A673 (cell line): ENCODE results near the gene LCE1F. TPM values are rescaled to one million over a fixed set of nuclear protein-coding genes. Genes with fewer than 3 reads are reported as not detected.
A peak's percentile ranks its signal among the peaks of the same experiment; 100 is the strongest.

Experiments
- BruUV-seq: library from RNA; stranded (reverse); fragments of 400-500 nt; replicated peaks from 2 replicates; lab custom pipeline; 2021; lab: Mats Ljungman, UMichigan
- CTCF ChIA-PET: fragments of 300-600 bp; sonication (Branson Sonifier 250); formaldehyde crosslinking; loops from one replicate; lab custom pipeline; 2022; ENCODE audit warnings: antibody characterized with exemption; lab: Charles Lee
- POLR2A ChIA-PET: fragments of 300-600 bp; sonication (Branson Sonifier 250); formaldehyde crosslinking; loops from one replicate; lab custom pipeline; 2022; ENCODE audit warnings: antibody characterized with exemption; ENCODE audit not compliant: low non-redundant PET; lab: Charles Lee
- DNase-seq: peaks from one replicate; pipeline ENCODE4 v3.0.0-alpha.2; 2015; ENCODE audit warnings: low spot score
- H3K27ac ChIP-seq: fragments of 200-600 bp; sonication (generic); 2 replicates; pipeline ENCODE4 v1.5.1; 2016; ENCODE audit warnings: mixed run types, low read depth, mild to moderate bottlenecking, mixed read lengths, antibody characterized with exemption, low read length; ENCODE audit not compliant: poor library complexity, severe bottlenecking
- H3K27me3 ChIP-seq: fragments of 200-600 bp; sonication (generic); replicated peaks from 2 replicates; pipeline ENCODE4 v1.6.1; 2017; ENCODE audit warnings: mixed run types, low read depth, mild to moderate bottlenecking, mixed read lengths, antibody characterized with exemption, low read length; ENCODE audit not compliant: insufficient read depth, poor library complexity
- H3K36me3 ChIP-seq: fragments of 200-600 bp; sonication (generic); 2 replicates; pipeline ENCODE4 v1.6.1; 2016; ENCODE audit warnings: mixed run types, mild to moderate bottlenecking, mixed read lengths, antibody characterized with exemption, low read length; ENCODE audit not compliant: insufficient read depth, poor library complexity, severe bottlenecking
- H3K4me1 ChIP-seq: fragments of 200-600 bp; sonication (generic); 2 replicates; pipeline ENCODE4 v1.6.1; 2017; ENCODE audit warnings: mixed run types, mild to moderate bottlenecking, mixed read lengths, antibody characterized with exemption, low read length; ENCODE audit not compliant: insufficient read depth, poor library complexity, severe bottlenecking
- H3K4me3 ChIP-seq: fragments of 200-600 bp; sonication (generic); 2 replicates; pipeline ENCODE4 v1.5.1; 2016; ENCODE audit warnings: low read depth, mixed run types, mild to moderate bottlenecking, mixed read lengths, low read length; ENCODE audit not compliant: poor library complexity, severe bottlenecking
- H3K9me3 ChIP-seq: fragments of 200-600 bp; sonication (generic); 2 replicates; pipeline ENCODE4 v1.6.1; 2016; ENCODE audit warnings: mixed run types, low read depth, mild to moderate bottlenecking, mixed read lengths, antibody characterized with exemption, low read length; ENCODE audit not compliant: poor library complexity, severe bottlenecking
- EZH2 ChIP-seq: fragments of 200-600 bp; sonication (generic); IDR thresholded peaks from 2 replicates; pipeline ENCODE4 v1.6.1; 2017; ENCODE audit warnings: borderline replicate concordance, low read depth, mild to moderate bottlenecking, mixed read lengths, antibody characterized with exemption, low read length; ENCODE audit not compliant: poor library complexity, severe bottlenecking
- intact Hi-C: fragments of 100-400 bp; cut with micrococcal nuclease; formaldehyde crosslinking; loops from one replicate; pipeline ENCODE4 v1.10.0; 2022; ENCODE audit not compliant: unreplicated experiment
- total RNA-seq: library from RNA; stranded (reverse); gene quantifications from 2 replicates; pipeline ENCODE4 v1.2.3, GENCODE V29; 2021
- TF ChIP-seq, protein P1 (sequence below): fragments of 300-800, 200-600 bp; sonication (generic); conservative IDR thresholded peaks from 2 replicates; pipeline ENCODE4 v1.5.1; 2017; ENCODE audit warnings: low read depth, mild to moderate bottlenecking, antibody characterized with exemption, low read length, moderate library complexity, mixed read lengths

The LCE1F gene
- total RNA-seq, 1 experiment from 2014 or later = not detected

DNA sequence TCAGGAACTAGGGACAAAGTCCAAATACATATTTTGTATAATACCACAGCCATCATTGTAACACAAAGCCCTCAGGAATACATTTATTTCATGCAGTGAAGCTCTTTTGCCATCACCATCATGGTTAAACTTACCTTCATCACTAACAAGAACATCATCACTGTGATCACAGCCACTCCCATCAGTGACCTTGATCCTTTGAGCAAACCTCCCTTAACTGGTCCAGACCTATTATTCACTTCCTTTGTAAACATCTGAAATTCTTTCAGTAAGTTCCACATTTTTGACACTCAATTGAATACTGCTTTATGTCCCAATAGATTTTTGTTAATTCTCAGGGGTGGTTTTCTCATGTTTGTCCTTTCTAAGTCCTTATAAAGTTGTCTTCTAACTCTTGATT lies 33.3 kb upstream of the LCE1F start:
- intact Hi-C loops = no loop called here
- H3K4me1 ChIP-seq = no peaks in the 10 kb centered on the region
- ChIA-PET POLR2A (no interaction called here), CTCF (no interaction called here)
- no peaks in the 10 kb centered on the region for H3K36me3 ChIP-seq
- H3K4me3 ChIP-seq = no peak overlapping the region
- no peak overlapping the region for H3K27ac ChIP-seq
- H3K9me3 ChIP-seq = no peaks in the 10 kb centered on the region
- no peak for DNase-seq
- TF ChIP-seq, protein P1, sequence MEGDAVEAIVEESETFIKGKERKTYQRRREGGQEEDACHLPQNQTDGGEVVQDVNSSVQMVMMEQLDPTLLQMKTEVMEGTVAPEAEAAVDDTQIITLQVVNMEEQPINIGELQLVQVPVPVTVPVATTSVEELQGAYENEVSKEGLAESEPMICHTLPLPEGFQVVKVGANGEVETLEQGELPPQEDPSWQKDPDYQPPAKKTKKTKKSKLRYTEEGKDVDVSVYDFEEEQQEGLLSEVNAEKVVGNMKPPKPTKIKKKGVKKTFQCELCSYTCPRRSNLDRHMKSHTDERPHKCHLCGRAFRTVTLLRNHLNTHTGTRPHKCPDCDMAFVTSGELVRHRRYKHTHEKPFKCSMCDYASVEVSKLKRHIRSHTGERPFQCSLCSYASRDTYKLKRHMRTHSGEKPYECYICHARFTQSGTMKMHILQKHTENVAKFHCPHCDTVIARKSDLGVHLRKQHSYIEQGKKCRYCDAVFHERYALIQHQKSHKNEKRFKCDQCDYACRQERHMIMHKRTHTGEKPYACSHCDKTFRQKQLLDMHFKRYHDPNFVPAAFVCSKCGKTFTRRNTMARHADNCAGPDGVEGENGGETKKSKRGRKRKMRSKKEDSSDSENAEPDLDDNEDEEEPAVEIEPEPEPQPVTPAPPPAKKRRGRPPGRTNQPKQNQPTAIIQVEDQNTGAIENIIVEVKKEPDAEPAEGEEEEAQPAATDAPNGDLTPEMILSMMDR = no peak
- no peak for TF ChIP-seq EZH2
- H3K27me3 ChIP-seq = peaks cover 5% of the 10 kb centered on the region
- BruUV-seq = no TSS peak

DNA sequence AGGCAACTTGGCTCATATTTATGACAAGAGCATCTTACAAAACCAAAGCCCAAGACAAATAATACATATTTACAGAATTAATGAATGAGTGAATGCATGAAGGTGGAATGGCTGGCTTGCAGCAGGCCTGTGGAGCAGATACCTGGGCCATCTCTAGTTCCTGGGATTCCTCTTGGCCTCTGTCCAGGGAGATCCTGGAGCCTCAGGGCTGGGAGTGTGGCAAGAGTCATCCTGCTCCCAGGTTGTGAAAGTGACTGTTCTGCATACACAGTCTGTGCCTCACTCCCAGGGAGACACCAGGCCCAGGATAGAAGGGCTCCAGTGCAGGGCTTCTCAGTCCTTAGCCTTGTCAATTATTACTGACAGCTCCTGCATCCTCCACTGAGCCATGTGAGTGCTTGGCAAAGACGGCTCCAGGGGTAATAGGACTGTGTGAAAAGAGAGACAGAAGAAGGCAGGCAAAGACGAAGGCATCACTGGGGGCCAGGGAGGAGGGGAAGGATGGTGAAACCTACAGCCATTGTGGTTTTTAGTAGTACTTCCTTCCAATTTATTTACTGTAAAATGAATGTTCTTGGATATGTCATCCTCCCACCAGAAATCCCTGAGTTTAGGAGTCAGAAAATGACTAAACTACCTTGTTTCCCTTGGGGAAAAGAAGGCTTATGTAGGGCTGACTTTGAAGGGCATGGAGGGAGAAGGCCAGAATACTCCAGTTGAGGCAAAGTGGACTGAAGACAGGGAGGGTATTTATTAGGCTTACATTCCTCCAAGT lies 31.4 kb upstream of the LCE1F start:
- no peak for DNase-seq

DNA sequence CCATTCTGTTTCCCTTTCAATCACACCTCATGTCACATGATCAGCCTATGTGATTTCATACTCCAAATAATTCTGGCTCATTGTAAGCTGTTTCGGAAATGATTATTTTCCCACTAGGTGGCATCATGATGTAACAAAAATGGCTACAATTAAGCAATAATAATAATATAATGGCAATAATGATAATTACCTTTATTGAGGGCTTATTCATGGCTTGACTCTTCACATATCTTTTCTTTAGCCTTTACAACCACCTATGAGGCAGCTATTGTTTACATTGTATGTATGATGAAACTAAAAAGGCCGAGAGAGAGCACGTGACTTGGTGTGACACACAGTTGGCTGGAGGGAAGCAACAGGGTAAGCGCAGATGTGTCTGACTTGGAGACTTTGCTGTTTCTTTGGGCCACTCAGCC lies 29.6 kb upstream of the LCE1F start:
- BruUV-seq = no TSS peak

More for the DNA sequence above, 31.4 kb upstream of the LCE1F start:
- Histone ChIP-seq H3K27me3 (peaks cover 9% of the 10 kb centered on the region), H3K4me1 (no peaks in the 10 kb centered on the region), H3K36me3 (no peaks in the 10 kb centered on the region), H3K4me3 (no peak overlapping the region), H3K27ac (no peak overlapping the region), H3K9me3 (no peaks in the 10 kb centered on the region)
- ChIA-PET CTCF (no interaction called here), POLR2A (no interaction called here)
- no peak for TF ChIP-seq EZH2
- TF ChIP-seq, protein P1 = no peak
- BruUV-seq = no TSS peak
- intact Hi-C loops = no loop called here

More for the DNA sequence above, 29.6 kb upstream of the LCE1F start:
- ChIA-PET CTCF (no interaction called here), POLR2A (no interaction called here)
- intact Hi-C loops = no loop called here
- H3K27ac ChIP-seq = no peak overlapping the region
- H3K36me3 ChIP-seq = no peaks in the 10 kb centered on the region
- no peaks in the 10 kb centered on the region for H3K4me1 ChIP-seq
- H3K4me3 ChIP-seq = no peak overlapping the region
- no peaks in the 10 kb centered on the region for H3K9me3 ChIP-seq
- H3K27me3 ChIP-seq = peaks cover 11% of the 10 kb centered on the region
- TF ChIP-seq, protein P1 = peak; percentile 45; the same call in 1 of the 2 replicates
- TF ChIP-seq EZH2 = no peak
- DNase-seq = peak; percentile 14
